GM20431 (cell line): ENCODE measurements around the gene DOK3.

Source experiments
- in situ Hi-C: fragments of 300-500 bp; cut with MseI, MboI; formaldehyde crosslinking; loops from one replicate; pipeline ENCODE4 v1.15.0; 2020; ENCODE audit warnings: low sequenced_read_pairs; ENCODE audit not compliant: unreplicated experiment

DOK3 gene, protein sequence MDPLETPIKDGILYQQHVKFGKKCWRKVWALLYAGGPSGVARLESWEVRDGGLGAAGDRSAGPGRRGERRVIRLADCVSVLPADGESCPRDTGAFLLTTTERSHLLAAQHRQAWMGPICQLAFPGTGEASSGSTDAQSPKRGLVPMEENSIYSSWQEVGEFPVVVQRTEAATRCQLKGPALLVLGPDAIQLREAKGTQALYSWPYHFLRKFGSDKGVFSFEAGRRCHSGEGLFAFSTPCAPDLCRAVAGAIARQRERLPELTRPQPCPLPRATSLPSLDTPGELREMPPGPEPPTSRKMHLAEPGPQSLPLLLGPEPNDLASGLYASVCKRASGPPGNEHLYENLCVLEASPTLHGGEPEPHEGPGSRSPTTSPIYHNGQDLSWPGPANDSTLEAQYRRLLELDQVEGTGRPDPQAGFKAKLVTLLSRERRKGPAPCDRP

GRCh38 chr5:177509381-177509951 lies at the start of gene DOK3:
TSS of gene DOK3 (minus strand) at chr5:177509826. CDS start at chr5:177509540, 286 bp downstream.
- in situ Hi-C loops: no loop called here

GRCh38 chr5:177557796-177558195 lies 48.2 kb upstream of the DOK3 start:
- in situ Hi-C loops: no loop called here

DNA sequence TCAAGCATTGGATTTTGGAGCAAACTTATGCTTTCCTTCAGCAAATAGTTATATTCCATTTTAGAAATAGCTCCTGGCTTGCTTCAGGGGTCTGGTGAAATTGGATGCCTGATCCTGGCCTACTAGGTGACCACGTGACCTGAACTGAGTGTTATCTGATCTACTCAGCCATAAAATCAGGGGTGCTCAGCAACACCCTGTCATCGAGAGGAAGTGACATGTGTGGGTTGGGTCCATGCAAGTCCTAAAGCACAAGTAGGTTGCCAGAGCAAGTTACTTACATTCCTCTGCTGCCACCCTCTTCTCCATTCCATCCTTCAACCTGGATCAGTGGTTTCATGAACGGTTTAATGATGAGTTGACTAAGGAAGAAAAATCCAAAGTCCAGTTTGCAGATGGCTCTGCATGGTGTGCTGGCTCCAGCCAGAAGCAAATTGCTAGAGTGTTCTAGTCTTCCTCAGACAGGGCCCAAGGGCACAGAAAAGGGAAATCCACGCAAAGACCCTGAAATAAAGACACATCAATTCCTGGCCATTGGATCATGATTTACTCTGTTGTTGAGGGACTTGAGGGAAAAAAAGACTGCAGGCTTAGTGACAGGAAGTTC lies 47.5 kb upstream of the DOK3 start:
- in situ Hi-C loops: no loop called here

- in situ Hi-C loops: no loop called here
Measured at GRCh38 chr5:177555665-177556064, 46.0 kb upstream of the DOK3 start.

GRCh38 chr5:177555228-177555627 lies 45.6 kb upstream of the DOK3 start:
- in situ Hi-C loops: no loop called here

DNA sequence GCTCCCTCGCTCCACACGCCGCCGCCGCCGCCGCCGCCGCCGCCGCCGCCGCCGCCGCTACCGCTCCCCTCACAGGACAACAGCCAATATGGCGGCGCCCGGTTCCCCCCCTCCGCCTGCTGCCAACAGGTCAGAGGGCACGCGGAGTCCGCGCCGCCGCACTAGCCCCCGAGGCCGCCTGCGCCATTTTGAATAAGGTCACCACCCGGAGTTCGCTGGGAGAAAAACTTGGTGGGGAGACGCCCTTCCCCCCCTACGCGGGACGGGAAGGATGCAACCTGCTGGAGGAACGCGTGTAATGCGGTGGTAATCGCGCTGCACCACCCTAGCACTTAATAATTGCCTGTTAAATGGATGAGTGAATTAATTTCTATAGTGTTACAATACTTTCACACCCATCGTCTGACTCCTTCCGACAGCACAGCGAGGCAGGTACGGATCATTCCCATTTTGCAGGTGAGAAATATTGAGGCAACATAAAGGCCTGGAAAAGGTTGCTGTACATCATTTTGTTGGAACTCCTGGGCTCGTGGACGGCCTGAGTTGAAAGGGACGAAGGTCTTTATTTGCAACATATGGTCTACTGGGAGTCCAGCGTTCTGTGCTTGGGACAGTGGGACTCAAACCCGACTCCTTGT lies 45.0 kb upstream of the DOK3 start, which contains the start of gene FAM193B:
Gene FAM193B (minus strand): TSS at position 90 of the 638 bp plus-strand sequence. CDS start 105 bp downstream, outside the sequence.
- in situ Hi-C loops: no loop called here

- in situ Hi-C loops: no loop called here
Measured at GRCh38 chr5:177553671-177554429, 44.2 kb upstream of the DOK3 start.

DNA sequence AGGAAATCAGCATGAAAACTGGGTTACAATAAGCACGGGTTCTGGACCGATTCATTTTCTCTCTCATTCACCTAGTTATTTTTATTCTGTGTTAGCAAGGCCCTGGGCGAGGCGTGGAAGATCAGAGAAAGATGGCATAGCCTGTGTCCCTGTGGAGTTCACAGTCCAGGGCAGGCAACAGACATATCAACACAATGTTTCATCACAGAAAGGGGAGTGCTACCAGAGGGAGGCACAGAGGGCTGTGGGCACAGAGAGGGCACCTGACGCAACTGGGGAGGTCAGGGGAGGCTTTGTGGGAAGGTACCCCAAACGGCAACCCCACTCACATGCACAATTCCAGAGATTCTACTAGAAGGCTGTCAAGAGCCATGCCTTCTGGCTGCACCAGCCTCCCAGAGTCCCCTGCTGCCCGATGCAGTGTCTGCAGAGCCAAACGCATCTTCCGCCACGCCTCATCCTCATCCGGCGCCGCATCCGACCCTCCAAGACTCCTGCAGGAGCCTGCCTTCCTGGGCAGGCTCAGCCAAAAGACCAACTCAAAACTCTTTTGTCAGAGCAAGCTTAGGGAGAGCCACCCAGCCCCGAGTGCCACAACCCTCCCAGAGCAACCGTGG lies 43.3 kb upstream of the DOK3 start:
- in situ Hi-C loops: no loop called here

GRCh38 chr5:177550122-177550521 lies 40.5 kb upstream of the DOK3 start:
- in situ Hi-C loops: no loop called here

DNA sequence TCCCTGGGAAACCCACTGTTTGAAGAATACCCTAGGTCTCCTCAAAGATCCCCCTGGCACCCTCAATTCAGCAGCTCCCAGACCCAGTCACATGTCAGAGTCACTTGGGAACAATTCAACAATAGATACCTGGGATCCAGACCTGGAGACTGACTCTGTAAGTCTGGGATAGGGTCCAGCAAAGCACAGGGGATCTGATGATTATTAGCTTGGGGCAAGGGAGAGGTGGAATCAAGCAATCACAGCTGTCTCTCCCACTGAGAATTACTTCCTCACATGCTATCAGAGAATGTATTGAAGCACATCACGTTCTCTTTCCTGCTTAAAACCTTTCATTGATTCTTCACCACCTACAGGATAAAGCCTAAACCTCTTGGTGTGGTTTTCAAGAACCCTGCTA lies 38.9 kb upstream of the DOK3 start:
- in situ Hi-C loops: no loop called here

GRCh38 chr5:177547736-177548135 lies 38.1 kb upstream of the DOK3 start:
- in situ Hi-C loops: no loop called here

DNA sequence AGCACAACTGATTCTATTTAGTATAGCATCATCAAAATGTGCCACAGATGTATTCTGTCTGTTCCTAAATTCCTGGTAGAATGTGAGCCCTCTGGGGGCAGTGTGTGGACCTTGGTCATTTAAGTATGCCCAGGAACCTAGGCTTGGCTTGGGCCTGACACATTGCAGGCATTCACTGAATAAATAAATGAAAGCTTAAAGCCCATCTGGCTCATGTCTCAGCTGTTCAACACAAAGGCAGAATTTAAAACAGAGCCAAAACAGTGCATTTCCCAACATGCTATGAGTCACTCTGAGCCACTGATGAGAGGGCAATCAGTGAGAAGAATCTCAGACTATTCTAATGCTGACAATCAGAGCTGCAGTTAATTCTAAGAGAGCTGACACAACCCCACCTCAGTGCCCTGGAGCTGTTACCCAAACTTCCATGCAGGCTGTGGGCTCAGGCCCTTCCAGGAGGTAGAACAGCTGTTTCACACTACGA lies 36.7 kb upstream of the DOK3 start:
- in situ Hi-C loops: no loop called here

DNA sequence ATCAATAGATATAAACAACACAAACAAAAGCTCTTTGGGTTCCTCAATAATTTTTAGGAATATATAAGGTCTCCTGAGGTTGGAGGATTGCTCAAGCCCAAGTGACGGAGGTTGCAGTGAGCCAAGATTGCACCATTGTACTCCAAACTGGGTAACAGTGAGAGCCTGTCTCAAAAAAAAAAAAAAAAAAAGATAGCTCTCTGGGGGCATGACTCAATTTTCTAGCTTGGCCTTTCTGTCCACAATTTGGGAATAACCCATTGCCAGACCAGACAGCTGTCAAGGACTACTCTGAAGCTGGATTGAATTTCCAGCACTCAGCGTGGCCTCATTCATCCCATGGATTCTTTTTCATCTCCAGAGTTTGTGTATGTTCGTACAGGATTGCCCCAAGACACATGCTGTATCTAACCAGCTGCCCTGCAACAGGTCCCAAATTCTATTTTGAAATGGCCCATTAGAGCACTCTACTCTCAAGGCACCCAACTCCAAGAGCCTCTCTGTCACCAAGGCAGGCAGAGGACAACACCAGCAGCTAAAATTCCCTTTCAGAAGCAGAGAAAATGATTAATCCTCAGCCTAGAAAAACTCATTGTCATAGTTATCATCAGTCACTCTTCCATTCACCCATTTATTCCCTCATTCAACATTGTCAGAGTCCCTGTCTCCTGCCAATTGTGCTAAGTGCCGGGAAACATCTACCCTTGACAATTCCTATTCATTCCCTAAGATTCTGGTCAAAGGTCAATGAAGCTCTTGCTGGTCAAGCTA lies 36.0 kb upstream of the DOK3 start:
- in situ Hi-C loops: no loop called here

GRCh38 chr5:177542816-177543465 lies 33.3 kb upstream of the DOK3 start:
- in situ Hi-C loops: no loop called here

GRCh38 chr5:177540438-177540837 lies 30.8 kb upstream of the DOK3 start:
- in situ Hi-C loops: no loop called here

DNA sequence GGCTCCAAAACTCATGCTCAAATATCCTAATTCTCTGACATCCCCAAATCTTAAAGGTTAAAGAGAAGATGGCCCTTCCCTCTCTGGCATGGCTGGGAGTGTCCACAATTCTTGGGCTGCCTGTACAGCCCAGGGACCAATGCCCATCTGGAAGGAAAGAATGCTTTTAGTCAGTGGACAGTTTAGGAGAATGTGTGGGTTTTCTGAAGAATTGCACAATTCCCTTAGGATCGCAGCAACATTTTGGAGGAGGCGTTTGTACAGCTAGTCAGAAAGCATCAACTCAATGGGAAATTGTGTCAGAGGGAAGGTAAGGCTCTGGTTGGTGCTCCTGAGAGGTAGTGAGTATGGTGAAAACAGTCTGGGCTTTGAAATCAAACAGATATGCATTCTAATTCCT lies 29.8 kb upstream of the DOK3 start:
- in situ Hi-C loops: no loop called here

DNA sequence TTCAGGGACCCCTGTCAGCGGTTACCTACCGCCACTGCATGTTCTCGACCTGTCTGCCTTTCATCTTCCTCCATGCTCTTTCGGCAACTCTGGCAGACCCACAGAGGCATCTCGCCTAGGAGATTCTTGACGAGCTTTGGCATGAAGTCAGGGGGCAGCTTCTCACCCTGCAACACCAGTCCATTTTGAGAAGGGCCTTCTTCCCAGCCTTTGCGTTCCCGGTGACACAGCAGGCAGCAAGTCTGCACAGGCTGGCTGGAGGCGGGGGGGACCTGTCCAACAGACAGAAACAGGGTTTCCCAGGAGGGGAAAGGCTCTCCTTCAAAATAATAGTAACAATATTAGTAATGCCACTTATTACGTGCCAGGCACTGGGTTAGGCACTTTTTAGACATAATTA lies 29.2 kb upstream of the DOK3 start:
- in situ Hi-C loops: no loop called here
